K562 (cell line): ENCODE data around the gene EPN2. TPM values are rescaled to one million over a fixed set of nuclear protein-coding genes. Genes with fewer than 3 reads are reported as not detected.

Experiments used
- ATAC-seq: fragments of 200-7000 bp; cut with Tn5 transposase; 3 replicates; pipeline ENCODE4 v1.9.1; 2020; ENCODE audit warnings: moderate library complexity
- BruUV-seq: library from RNA; stranded (reverse); fragments of 400-500 nt; replicated peaks from 2 replicates; lab custom pipeline; 2021; lab: Mats Ljungman, UMichigan
- CTCF ChIA-PET: fragments of 300-600 bp; formaldehyde crosslinking; extraction: SDS; loops from one replicate; lab custom pipeline; 2021; ENCODE audit warnings: low intra/inter-chr PET ratio; lab: Yijun Ruan, JAX
- POLR2A ChIA-PET: fragments of 300-600, 350-650 bp; sonication (Branson Sonifier 250); formaldehyde crosslinking; extraction: SDS; loops from one replicate; lab custom pipeline; 2021; ENCODE audit warnings: antibody characterized with exemption, inconsistent platforms; lab: Yijun Ruan, JAX
- DNase-seq, 4 experiments: peaks; one replicate each; pipeline versions ENCODE4 v3.0.0 to v3.0.0-alpha.2; 2011 to 2018; ENCODE audit warnings: low spot score in 3 of 4, mixed read lengths in 3 of 4; ENCODE audit errors: extremely low read depth in 1 of 4
- FAIRE-seq: peaks from 2 replicates; lab custom pipeline; 2011; peaks lifted over from hg19 to GRCh38; lab: Jason Lieb, UNC
- H2AFZ ChIP-seq: 2 replicates; pipeline ENCODE4 v1.6.0; 2011; ENCODE audit warnings: low read depth, low read length, control low read depth, inconsistent platforms
- H3K27ac ChIP-seq: fragments of 200-600 bp; 3 replicates; pipeline ENCODE4 v1.8.0; 2011; ENCODE audit warnings: low read depth, mild to moderate bottlenecking, control low read depth, inconsistent platforms, low read length, moderate library complexity, mixed read lengths; ENCODE audit errors: extremely low read depth
- H3K27me3 ChIP-seq, 2 experiments: fragments of 300-600 bp in 1 of 2; 2 replicates in 1 of 2; 3 replicates in 1 of 2; pipeline versions ENCODE4 v1.6.0 to v1.8.0; 2011; ENCODE audit warnings: inconsistent platforms in 2 of 2, low read length in 2 of 2, mild to moderate bottlenecking in 1 of 2, mixed read lengths in 1 of 2, moderate library complexity in 1 of 2; ENCODE audit not compliant: control insufficient read depth in 2 of 2, insufficient read depth in 2 of 2
- H3K36me3 ChIP-seq: fragments of 300-600 bp; 3 replicates; pipeline ENCODE4 v1.8.0; 2011; ENCODE audit warnings: mild to moderate bottlenecking, low read length, inconsistent platforms; ENCODE audit not compliant: control insufficient read depth, insufficient read depth
- H3K4me1 ChIP-seq, 2 experiments: fragments of 200-600 bp in 1 of 2; replicated peaks in 1 of 2; 2 replicates in 1 of 2; 3 replicates in 1 of 2; pipeline versions ENCODE4 v1.5.1 to v1.8.0; 2011; ENCODE audit warnings: inconsistent platforms in 2 of 2, low read length in 2 of 2, mild to moderate bottlenecking in 1 of 2, mixed read lengths in 1 of 2, moderate library complexity in 1 of 2; ENCODE audit not compliant: control insufficient read depth in 2 of 2, insufficient read depth in 2 of 2
- H3K4me2 ChIP-seq: 2 replicates; pipeline ENCODE4 v1.6.1; 2011; ENCODE audit warnings: low read length, control low read depth, inconsistent platforms, mixed read lengths; ENCODE audit not compliant: insufficient read depth
- H3K4me3 ChIP-seq: fragments of 200-600 bp; sonication (generic), shearing (Covaris generic); 2 replicates; pipeline ENCODE4 v1.5.1; 2016; ENCODE audit warnings: control low read depth, inconsistent platforms
- H3K79me2 ChIP-seq: fragments of 200-600 bp; 3 replicates; pipeline ENCODE4 v1.8.0; 2011; ENCODE audit warnings: low read length, inconsistent platforms; ENCODE audit not compliant: control insufficient read depth, insufficient read depth
- H3K9ac ChIP-seq, 2 experiments: 2 replicates each; pipeline versions ENCODE4 v1.6.0 to v1.6.1; 2011; ENCODE audit warnings: low read depth in 2 of 2, low read length in 2 of 2, control low read depth in 1 of 2, inconsistent platforms in 1 of 2, mild to moderate bottlenecking in 1 of 2, mixed read lengths in 1 of 2; ENCODE audit not compliant: insufficient read depth in 1 of 2
- H3K9me1 ChIP-seq: one replicate; pipeline ENCODE4 v1.6.0; 2011; ENCODE audit warnings: inconsistent platforms, mild to moderate bottlenecking, low read length, moderate library complexity; ENCODE audit not compliant: control insufficient read depth, insufficient read depth
- H3K9me3 ChIP-seq: replicated peaks from 2 replicates; pipeline ENCODE4 v1.5.1; 2011; ENCODE audit warnings: low read depth, low read length, inconsistent platforms; ENCODE audit not compliant: control insufficient read depth, insufficient read depth
- H4K20me1 ChIP-seq: replicated peaks from 2 replicates; pipeline ENCODE4 v1.6.1; 2011; ENCODE audit warnings: low read length, inconsistent platforms, mixed read lengths; ENCODE audit not compliant: control insufficient read depth, insufficient read depth
- BCOR ChIP-seq: fragments of 450-650 bp; IDR thresholded peaks from 2 replicates; pipeline ENCODE4 v1.6.1; 2016
- ETS2 ChIP-seq: IDR thresholded peaks from 2 replicates; pipeline ENCODE4 v1.6.1; 2016; ENCODE audit warnings: borderline replicate concordance, missing genetic modification characterization, mild to moderate bottlenecking, moderate library complexity, missing compliant biosample characterization; ENCODE audit not compliant: poor library complexity, severe bottlenecking
- GABPB1 ChIP-seq: sonication (generic); formaldehyde crosslinking; IDR thresholded peaks from 2 replicates; pipeline ENCODE4 v1.8.0; 2022; ENCODE audit warnings: mild to moderate bottlenecking, missing genetic modification reagents
- PREB ChIP-seq: sonication (generic); formaldehyde crosslinking; IDR thresholded peaks from 2 replicates; pipeline ENCODE4 v1.8.1; 2023; ENCODE audit warnings: mild to moderate bottlenecking, missing genetic modification reagents
- YY1 ChIP-seq, 3 experiments: IDR thresholded peaks; 2 replicates each; pipeline ENCODE4 v1.6.1; 2011; ENCODE audit warnings: low read length in 2 of 3, mild to moderate bottlenecking in 2 of 3, moderate library complexity in 2 of 3, borderline replicate concordance in 1 of 3, control low read depth in 1 of 3, low read depth in 1 of 3; ENCODE audit not compliant: insufficient read depth in 3 of 3, insufficient replicate concordance in 2 of 3, control insufficient read depth in 1 of 3, insufficient read length in 1 of 3; ENCODE audit errors: extremely low read depth in 1 of 3
- WGBS: fragments of 100-300 bp; shearing (Covaris generic); methylation state at CpG from one replicate; pipeline ENCODE4 v1.1.6; 2016; ENCODE audit warnings: low coverage, mixed read lengths; ENCODE audit not compliant: insufficient coverage; ENCODE audit errors: missing lambda C conversion rate; 5-methylcytosine and 5-hydroxymethylcytosine counted together
- in situ Hi-C: fragments of 300-500 bp; cut with MboI; formaldehyde crosslinking; loops from 4 replicates; pipeline ENCODE4 v1.15.0; 2018; ENCODE audit warnings: inconsistent platforms, mixed read lengths
- intact Hi-C: fragments of 100-400 bp; cut with micrococcal nuclease; formaldehyde crosslinking; loops from 2 replicates; pipeline ENCODE4 v1.14.2; 2022
- polyA plus RNA-seq, 8 experiments: library from polyadenylated mRNA; depleted of rRNA in 4 of 8; stranded (reverse) in 5 of 8; unstranded in 3 of 8; fragments of >200 nt; fragmentation: Nextera tagmentation in 2 of 8; fragmentation: Illumina TruSeq in 1 of 8; extraction: Ambion mirVana in 2 of 8; extraction: Trizol in 1 of 8; gene quantifications; 2 replicates each; pipeline versions ENCODE4 v1.2.1 to v1.2.3, GENCODE V29; 2011 to 2014; ENCODE audit warnings: inconsistent platforms in 1 of 8, missing spikeins in 1 of 8
- total RNA-seq, 7 experiments: library from RNA; depleted of rRNA in 6 of 7; stranded (reverse); fragments of >200 nt in 6 of 7; fragmentation: Illumina TruSeq in 2 of 7; extraction: Trizol in 2 of 7; gene quantifications; 2 replicates each; pipeline versions ENCODE4 v1.2.1 to v1.2.3, GENCODE V29; 2011 to 2021; ENCODE audit warnings: low replicate concordance in 1 of 7
- TF ChIP-seq, protein P1 (sequence below): fragments of 450-650 bp; formaldehyde crosslinking; IDR thresholded peaks from 2 replicates; pipeline ENCODE4 v1.4.0; 2020; ENCODE audit warnings: mild to moderate bottlenecking, moderate library complexity

EPN2 gene
- total and polyA plus RNA-seq, 9 of the 15 experiments (the other 6 are each of a cell fraction or from before 2014, with no cell fraction given) = 1.0 to 12.9 (median 8.9) TPM

GRCh38 chr17:19362277-19363113 is 125.3 kb downstream of the EPN2 start, which contains the start of gene B9D1 (continued):
- TF ChIP-seq, protein P1, sequence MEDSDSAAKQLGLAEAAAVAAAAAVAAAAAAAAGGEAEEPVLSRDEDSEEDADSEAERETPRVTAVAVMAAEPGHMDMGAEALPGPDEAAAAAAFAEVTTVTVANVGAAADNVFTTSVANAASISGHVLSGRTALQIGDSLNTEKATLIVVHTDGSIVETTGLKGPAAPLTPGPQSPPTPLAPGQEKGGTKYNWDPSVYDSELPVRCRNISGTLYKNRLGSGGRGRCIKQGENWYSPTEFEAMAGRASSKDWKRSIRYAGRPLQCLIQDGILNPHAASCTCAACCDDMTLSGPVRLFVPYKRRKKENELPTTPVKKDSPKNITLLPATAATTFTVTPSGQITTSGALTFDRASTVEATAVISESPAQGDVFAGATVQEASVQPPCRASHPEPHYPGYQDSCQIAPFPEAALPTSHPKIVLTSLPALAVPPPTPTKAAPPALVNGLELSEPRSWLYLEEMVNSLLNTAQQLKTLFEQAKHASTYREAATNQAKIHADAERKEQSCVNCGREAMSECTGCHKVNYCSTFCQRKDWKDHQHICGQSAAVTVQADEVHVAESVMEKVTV = peak; percentile 90
- TF ChIP-seq GABPB1 (CRISPR knock-in tag) = peak; percentile 66

DNA sequence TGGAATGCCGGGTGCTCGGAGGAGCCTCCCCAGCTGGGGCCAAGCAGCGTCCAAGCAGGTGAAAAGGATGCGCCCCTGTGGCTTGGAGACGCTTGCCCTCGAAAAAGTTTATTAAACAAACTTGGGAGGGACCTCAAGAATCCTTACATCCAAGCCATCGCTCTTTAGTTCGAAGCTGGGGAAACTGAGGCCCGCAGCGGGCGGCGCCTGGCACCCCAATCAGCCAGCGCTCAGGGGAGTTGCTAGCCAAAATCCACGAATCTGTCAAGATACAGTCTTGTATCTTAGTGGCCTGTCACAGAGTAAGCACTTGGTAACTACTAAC is 125.9 kb downstream of the EPN2 start:
- no TSS peak for BruUV-seq
- Histone ChIP-seq H3K9me3 (no peaks in the 10 kb centered on the region), H3K27me3 (no peaks in the 10 kb centered on the region), H2AFZ (peak overlapping the region; percentile 98), H3K36me3 (no peaks in the 10 kb centered on the region), H3K9me1 (no peaks in the 10 kb centered on the region), H3K4me3 (peak overlapping the region; percentile 76), H3K79me2 (peaks cover 9% of the 10 kb centered on the region; the same call in 2 of the 3 replicates), H3K9ac (peak overlapping the region; percentile 80 to 91; a peak in 3 of 4 replicates), H3K27ac (no peak overlapping the region), H4K20me1 (no peaks in the 10 kb centered on the region), H3K4me2 (peak overlapping the region; percentile 91), H3K4me1 (peaks cover 6 to 24% of the 10 kb centered on the region in 2 experiments; a peak in 4 of 5 replicates)
- CTCF ChIA-PET = interaction anchor here (0.8 to 2.5 kb wide), 2 partner anchors 84 to 107 kb away, joined by 4 to 14 read pairs; no protein-coding TSS in a partner anchor
- POLR2A ChIA-PET = interaction anchor here (1.1 to 2.1 kb wide), 2 partner anchors 14 to 115 kb away, joined by 6 to 11 read pairs; partner anchors contain the start of gene MAPK7
- 36% methylated on average over 14 of the region's 14 CpGs for WGBS
- ATAC-seq (no peak), FAIRE-seq (no peak), DNase-seq (no peak)
- intact Hi-C loops (loop anchor here (1.0 kb wide), 1 partner anchor 84 kb away; no protein-coding TSS in a partner anchor), in situ Hi-C loops (loop anchor here (5.0 to 10.0 kb wide), 2 partner anchors 84 to 402 kb away; no protein-coding TSS in a partner anchor)
- peak; percentile 45; the same call in 1 of the 2 replicates for TF ChIP-seq BCOR
- TF ChIP-seq PREB (CRISPR knock-in tag) = 0 out of 2 replicates have a peak, but pooled peaks have one; percentile 69
- TF ChIP-seq ETS2 = no peak
- peak in 1 of 3 experiments; percentile 7 for TF ChIP-seq YY1 (IDR thresholded peaks at IDR 0.05; ENCODE audit: borderline replicate concordance in 1 of 3, control insufficient read depth in 1 of 3, extremely low read depth in 1 of 3, insufficient read depth in 3 of 3, insufficient read length in 1 of 3, insufficient replicate concordance in 2 of 3, low read depth in 1 of 3, low read length in 2 of 3)
